ENCODE results near the gene AVPI1. TPM values are rescaled to one million over a fixed set of nuclear protein-coding genes. Genes with fewer than 3 reads are reported as not detected.

The AVPI1 gene
- total and polyA plus RNA-seq, 8 donors = 4.3 to 19.7 (median 5.1) TPM

- H3K27me3 ChIP-seq = no peaks in the 10 kb centered on the region
- no peak overlapping the region for H3K4me3 ChIP-seq
- no peaks in the 10 kb centered on the region for H3K9me3 ChIP-seq
- intact Hi-C loops (cut with DNase I) = no loop called here
- H3K36me3 ChIP-seq = peaks cover 0 to 16% of the 10 kb centered on the region in 2 donors
- DNase-seq = no peak
- TF ChIP-seq CTCF (IDR thresholded peaks at IDR 0.05) = no peak
- peaks cover 29 to 37% of the 10 kb centered on the region in 2 donors for H3K4me1 ChIP-seq
- ATAC-seq = no peak
- H3K27ac ChIP-seq = no peak overlapping the region
Measured at GRCh38 chr10:97682042-97682441, 5.0 kb downstream of the AVPI1 start.

DNA sequence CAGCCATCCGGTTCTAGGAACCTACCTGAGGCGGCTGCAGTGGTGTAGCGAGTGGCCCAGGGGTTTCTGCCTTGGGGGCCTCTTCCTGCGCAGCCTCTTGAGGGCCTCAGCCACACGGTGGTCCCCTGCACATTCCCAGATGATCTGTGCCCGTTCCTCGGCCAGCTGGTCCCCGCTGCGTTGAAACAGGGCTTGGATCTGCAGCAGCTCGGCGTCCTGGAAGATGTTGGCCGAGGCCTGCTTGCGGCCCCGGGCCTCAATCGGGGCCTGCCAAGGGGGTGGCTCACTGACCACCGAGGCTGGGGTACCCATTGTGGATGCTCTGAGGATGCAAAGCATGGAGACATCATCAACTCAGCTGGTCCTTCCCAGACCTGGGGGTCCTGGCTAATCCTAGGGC, 7.4 kb downstream of the AVPI1 start:
- ATAC-seq (no peak), DNase-seq (no peak)
- peaks cover 0 to 37% of the 10 kb centered on the region in 2 donors for H3K36me3 ChIP-seq
- intact Hi-C loops (cut with DNase I) = loop anchor here in 1 of 2 donors (10.0 kb wide), 1 partner anchor 55 kb away; the partner anchor contains the start of gene ZFYVE27
- TF ChIP-seq CTCF (IDR thresholded peaks at IDR 0.05) = no peak
- H3K27me3 ChIP-seq = no peaks in the 10 kb centered on the region
- peaks cover 14 to 15% of the 10 kb centered on the region in 2 donors for H3K4me1 ChIP-seq
- H3K9me3 ChIP-seq = no peaks in the 10 kb centered on the region
- H3K27ac ChIP-seq = no peak overlapping the region
- no peak overlapping the region for H3K4me3 ChIP-seq

GRCh38 chr10:97676770-97677581, 10.1 kb downstream of the AVPI1 start:
- Histone ChIP-seq H3K4me1 (peaks cover 0 to 4% of the 10 kb centered on the region in 2 donors), H3K36me3 (peaks cover 0 to 60% of the 10 kb centered on the region in 2 donors), H3K9me3 (no peaks in the 10 kb centered on the region), H3K27me3 (no peaks in the 10 kb centered on the region), H3K27ac (no peak overlapping the region), H3K4me3 (no peak overlapping the region)
- ATAC-seq = peak; percentile 92
- DNase-seq = peak in 1 of 4 donors; percentile 61
- peak; percentile 83 to 87 for TF ChIP-seq CTCF (IDR thresholded peaks at IDR 0.05)
- intact Hi-C loops (cut with DNase I) = loop anchor here in 1 of 2 donors (10.0 kb wide), 1 partner anchor 58 kb away; the partner anchor contains the start of gene ZFYVE27

DNA sequence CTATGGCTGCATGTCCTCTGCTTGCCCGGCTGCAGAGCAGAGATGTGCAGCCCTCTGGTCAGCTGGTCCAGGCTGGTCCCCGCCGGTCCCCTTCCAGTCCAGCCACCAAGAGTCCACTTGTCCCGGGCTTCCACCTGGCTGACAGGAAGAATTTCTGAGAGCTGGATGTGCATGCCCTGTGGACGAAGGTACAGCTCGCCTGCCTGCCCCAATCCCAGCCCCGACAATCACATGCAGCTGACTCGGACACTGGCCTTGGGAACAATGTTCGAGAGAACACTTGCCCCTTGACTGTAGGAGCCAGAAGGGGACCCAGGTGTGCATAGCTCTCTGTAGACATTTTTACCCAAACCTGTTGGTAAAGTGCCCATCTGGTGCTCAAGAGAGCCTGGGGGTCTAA, 11.8 kb downstream of the AVPI1 start:
- no peak for TF ChIP-seq CTCF (IDR thresholded peaks at IDR 0.05)
- DNase-seq = no peak
- H3K27me3 ChIP-seq = no peaks in the 10 kb centered on the region
- no peak overlapping the region for H3K27ac ChIP-seq
- H3K4me1 ChIP-seq = peaks cover 0 to 4% of the 10 kb centered on the region in 2 donors
- no peaks in the 10 kb centered on the region for H3K9me3 ChIP-seq
- intact Hi-C loops (cut with DNase I) = loop anchor here in 1 of 2 donors (10.0 kb wide), 1 partner anchor 60 kb away; the partner anchor contains the start of gene ZFYVE27
- no peak overlapping the region for H3K4me3 ChIP-seq
- ATAC-seq = no peak
- peaks cover 0 to 77% of the 10 kb centered on the region in 2 donors for H3K36me3 ChIP-seq

Data from left lung (tissue), 10 donors.